Hematopoietic multipotent progenitor cell treated with erythropoietin and hydrocortisone succinate and interleukin-3 and kit ligand, for 15 days (in vitro differentiated cells): ENCODE results near the gene WNT2B.
"Not testable (repeated sequence)": the region's sequence is repeated elsewhere in the genome, so short reads cannot be mapped to it uniquely, and the experiment has no call there.

Experiments used
- DNase-seq: peaks from one replicate; pipeline ENCODE4 v3.0.0-alpha.2; 2015; ENCODE audit warnings: low spot score

The WNT2B gene

GRCh38 chr1:112508278-112509004, at the start of gene WNT2B:
TSS of gene WNT2B (plus strand) at chr1:112508965. CDS start at chr1:112509263, 298 bp downstream.
- no peak for DNase-seq

- no peak for DNase-seq
Observed at GRCh38 chr1:112460615-112461014, 48.1 kb upstream of the WNT2B start.

GRCh38 chr1:112461200-112461871, 47.4 kb upstream of the WNT2B start:
- no peak for DNase-seq

- DNase-seq, result no peak
Observed at GRCh38 chr1:112462953-112463279, 45.8 kb upstream of the WNT2B start.

GRCh38 chr1:112464501-112464900, 44.3 kb upstream of the WNT2B start:
- DNase-seq, result no peak

GRCh38 chr1:112465122-112465521, 43.6 kb upstream of the WNT2B start:
- DNase-seq, result no peak

- peak; percentile 84 for DNase-seq
Observed at GRCh38 chr1:112466078-112466660, 42.6 kb upstream of the WNT2B start.

GRCh38 chr1:112470324-112470723, 38.4 kb upstream of the WNT2B start:
- not testable (repeated sequence) for DNase-seq

GRCh38 chr1:112470966-112471365, 37.8 kb upstream of the WNT2B start:
- no peak for DNase-seq

GRCh38 chr1:112472142-112472541, 36.6 kb upstream of the WNT2B start:
- no peak for DNase-seq

- DNase-seq, result no peak
Observed at GRCh38 chr1:112477550-112477949, 31.2 kb upstream of the WNT2B start.

GRCh38 chr1:112478314-112478713, 30.5 kb upstream of the WNT2B start:
- DNase-seq, result no peak

- not testable (repeated sequence) for DNase-seq
Observed at GRCh38 chr1:112486063-112486462, 22.7 kb upstream of the WNT2B start.

GRCh38 chr1:112487686-112488085, 21.1 kb upstream of the WNT2B start:
- not testable (repeated sequence) for DNase-seq

GRCh38 chr1:112488141-112488540, 20.6 kb upstream of the WNT2B start:
- DNase-seq, result no peak

GRCh38 chr1:112492076-112492475, 16.7 kb upstream of the WNT2B start:
- no peak for DNase-seq

GRCh38 chr1:112493351-112493750, 15.4 kb upstream of the WNT2B start:
- DNase-seq, result no peak

- no peak for DNase-seq
Observed at GRCh38 chr1:112496290-112496689, 12.5 kb upstream of the WNT2B start.

- DNase-seq, result no peak
Observed at GRCh38 chr1:112501810-112502641, 6.7 kb upstream of the WNT2B start.

- DNase-seq, result no peak
Observed at GRCh38 chr1:112502826-112503225, 5.9 kb upstream of the WNT2B start.

- DNase-seq, result no peak
Observed at GRCh38 chr1:112504001-112504660, 4.6 kb upstream of the WNT2B start.
